Panc1 (cell line): ENCODE measurements around the gene OSBPL9. TPM values are rescaled to one million over a fixed set of nuclear protein-coding genes. Genes with fewer than 3 reads are reported as not detected.

ENCODE experiments used
- ATAC-seq: fragments of 200-7000 bp; cut with Tn5 transposase; 2 replicates; pipeline ENCODE4 v1.9.1; 2020; ENCODE audit warnings: mild to moderate bottlenecking, moderate library complexity
- BruUV-seq: library from RNA; stranded (reverse); fragments of 400-500 nt; replicated peaks from 2 replicates; lab custom pipeline; 2021; lab: Mats Ljungman, UMichigan
- CTCF ChIA-PET: fragments of 300-600 bp; sonication (Branson Sonifier 250); formaldehyde crosslinking; loops from one replicate; lab custom pipeline; 2022; ENCODE audit warnings: antibody characterized with exemption; lab: Charles Lee
- POLR2A ChIA-PET: fragments of 300-600 bp; sonication (Branson Sonifier 250); formaldehyde crosslinking; loops from one replicate; lab custom pipeline; 2022; ENCODE audit warnings: antibody characterized with exemption; lab: Charles Lee
- DNase-seq: peaks from one replicate; pipeline ENCODE4 v3.0.0-alpha.2; 2010; ENCODE audit warnings: low read depth, low spot score
- H3K27ac ChIP-seq: 2 replicates; pipeline ENCODE4 v1.5.1; 2011; ENCODE audit warnings: mild to moderate bottlenecking, low read length, inconsistent platforms
- H3K27me3 ChIP-seq: fragments of 200-500 bp; sonication (Bioruptor generic); 2 replicates; pipeline ENCODE4 v1.6.0; 2014; ENCODE audit warnings: low read length, inconsistent platforms; ENCODE audit not compliant: control insufficient read depth, insufficient read depth
- H3K36me3 ChIP-seq: fragments of 200-500 bp; sonication (Bioruptor generic); 2 replicates; pipeline ENCODE4 v1.5.1; 2014; ENCODE audit warnings: inconsistent platforms, mild to moderate bottlenecking, low read length, moderate library complexity; ENCODE audit not compliant: control insufficient read depth, insufficient read depth
- H3K4me1 ChIP-seq: 2 replicates; pipeline ENCODE4 v1.5.1; 2011; ENCODE audit warnings: inconsistent platforms, mild to moderate bottlenecking, low read length, moderate library complexity; ENCODE audit not compliant: control insufficient read depth, insufficient read depth
- H3K4me3 ChIP-seq, 2 experiments: 2 replicates each; pipeline ENCODE4 v1.5.1; 2011 to 2012; ENCODE audit warnings: low read depth in 2 of 2, low read length in 2 of 2, mild to moderate bottlenecking in 2 of 2, inconsistent platforms in 1 of 2, moderate library complexity in 1 of 2
- H3K9me3 ChIP-seq: fragments of 200-500 bp; sonication (Bioruptor generic); 2 replicates; pipeline ENCODE4 v1.5.1; 2014; ENCODE audit warnings: low read depth, mild to moderate bottlenecking, inconsistent platforms, low read length, moderate library complexity; ENCODE audit not compliant: control insufficient read depth, insufficient read depth
- POLR2AphosphoS5 ChIP-seq: IDR thresholded peaks from 2 replicates; pipeline ENCODE4 v1.6.1; 2012; ENCODE audit warnings: mild to moderate bottlenecking, low read depth, low read length, moderate library complexity
- SIN3A ChIP-seq: IDR thresholded peaks from 2 replicates; pipeline ENCODE4 v1.6.1; 2012; ENCODE audit warnings: low read depth, mild to moderate bottlenecking, low read length, moderate library complexity, borderline replicate concordance; ENCODE audit not compliant: insufficient read depth
- TCF7L2 ChIP-seq: IDR thresholded peaks from 2 replicates; pipeline ENCODE4 v1.6.1; 2011; ENCODE audit warnings: mild to moderate bottlenecking, low read depth, low read length, inconsistent platforms
- in situ Hi-C: cut with HindIII; loops from 2 replicates; pipeline ENCODE4 v1.10.0; 2016; ENCODE audit warnings: low sequenced_read_pairs, low pct_unique_long_range_greater_than_20kb
- intact Hi-C: fragments of 100-400 bp; cut with micrococcal nuclease; formaldehyde crosslinking; loops from one replicate; pipeline ENCODE4 v1.10.0; 2022; ENCODE audit not compliant: unreplicated experiment
- total RNA-seq: library from RNA; stranded (reverse); gene quantifications from one replicate; pipeline ENCODE4 v1.2.1, GENCODE V29; 2021; ENCODE audit not compliant: unreplicated experiment
- TF ChIP-seq, protein P1 (sequence below): fragments of 450-650 bp; IDR thresholded peaks from 2 replicates; pipeline ENCODE4 v1.5.1; 2017; ENCODE audit warnings: mild to moderate bottlenecking
- TF ChIP-seq, protein P2 (sequence below), 2 experiments: IDR thresholded peaks; 2 replicates each; pipeline ENCODE4 v1.6.1; 2011 to 2012; ENCODE audit warnings: low read depth in 2 of 2, control low read depth in 1 of 2, low read length in 1 of 2, mild to moderate bottlenecking in 1 of 2, moderate library complexity in 1 of 2; ENCODE audit not compliant: insufficient read depth in 1 of 2

Gene OSBPL9
- total RNA-seq, 1 experiment from 2014 or later, result 85.5 TPM

DNA sequence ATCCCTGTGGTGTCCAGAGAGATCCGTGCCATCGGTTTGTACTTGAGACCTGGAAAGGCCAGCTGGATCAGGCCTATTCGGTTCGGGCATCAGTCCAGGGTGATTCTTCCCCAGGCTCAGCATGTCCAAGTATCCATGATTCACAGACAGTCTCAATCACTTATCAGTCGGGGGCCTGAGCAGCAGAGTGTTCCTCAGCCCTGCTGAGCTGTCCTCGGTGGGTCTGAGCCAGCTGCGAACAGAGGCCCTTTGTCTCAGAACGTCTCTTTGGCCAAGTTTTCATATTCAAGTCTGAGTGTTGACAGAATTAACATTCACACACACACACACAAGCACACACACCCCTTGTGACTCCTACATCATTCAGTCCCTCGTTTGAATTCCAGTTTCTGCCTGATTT, 33.4 kb upstream of the OSBPL9 start:
- in situ Hi-C loops, result no loop called here
- peak; percentile 78 for ATAC-seq
- no peak for TF ChIP-seq SIN3A
- TF ChIP-seq TCF7L2, result no peak
- TF ChIP-seq, protein P1, sequence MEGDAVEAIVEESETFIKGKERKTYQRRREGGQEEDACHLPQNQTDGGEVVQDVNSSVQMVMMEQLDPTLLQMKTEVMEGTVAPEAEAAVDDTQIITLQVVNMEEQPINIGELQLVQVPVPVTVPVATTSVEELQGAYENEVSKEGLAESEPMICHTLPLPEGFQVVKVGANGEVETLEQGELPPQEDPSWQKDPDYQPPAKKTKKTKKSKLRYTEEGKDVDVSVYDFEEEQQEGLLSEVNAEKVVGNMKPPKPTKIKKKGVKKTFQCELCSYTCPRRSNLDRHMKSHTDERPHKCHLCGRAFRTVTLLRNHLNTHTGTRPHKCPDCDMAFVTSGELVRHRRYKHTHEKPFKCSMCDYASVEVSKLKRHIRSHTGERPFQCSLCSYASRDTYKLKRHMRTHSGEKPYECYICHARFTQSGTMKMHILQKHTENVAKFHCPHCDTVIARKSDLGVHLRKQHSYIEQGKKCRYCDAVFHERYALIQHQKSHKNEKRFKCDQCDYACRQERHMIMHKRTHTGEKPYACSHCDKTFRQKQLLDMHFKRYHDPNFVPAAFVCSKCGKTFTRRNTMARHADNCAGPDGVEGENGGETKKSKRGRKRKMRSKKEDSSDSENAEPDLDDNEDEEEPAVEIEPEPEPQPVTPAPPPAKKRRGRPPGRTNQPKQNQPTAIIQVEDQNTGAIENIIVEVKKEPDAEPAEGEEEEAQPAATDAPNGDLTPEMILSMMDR, result no peak
- no peak for TF ChIP-seq POLR2AphosphoS5
- TF ChIP-seq, protein P2, sequence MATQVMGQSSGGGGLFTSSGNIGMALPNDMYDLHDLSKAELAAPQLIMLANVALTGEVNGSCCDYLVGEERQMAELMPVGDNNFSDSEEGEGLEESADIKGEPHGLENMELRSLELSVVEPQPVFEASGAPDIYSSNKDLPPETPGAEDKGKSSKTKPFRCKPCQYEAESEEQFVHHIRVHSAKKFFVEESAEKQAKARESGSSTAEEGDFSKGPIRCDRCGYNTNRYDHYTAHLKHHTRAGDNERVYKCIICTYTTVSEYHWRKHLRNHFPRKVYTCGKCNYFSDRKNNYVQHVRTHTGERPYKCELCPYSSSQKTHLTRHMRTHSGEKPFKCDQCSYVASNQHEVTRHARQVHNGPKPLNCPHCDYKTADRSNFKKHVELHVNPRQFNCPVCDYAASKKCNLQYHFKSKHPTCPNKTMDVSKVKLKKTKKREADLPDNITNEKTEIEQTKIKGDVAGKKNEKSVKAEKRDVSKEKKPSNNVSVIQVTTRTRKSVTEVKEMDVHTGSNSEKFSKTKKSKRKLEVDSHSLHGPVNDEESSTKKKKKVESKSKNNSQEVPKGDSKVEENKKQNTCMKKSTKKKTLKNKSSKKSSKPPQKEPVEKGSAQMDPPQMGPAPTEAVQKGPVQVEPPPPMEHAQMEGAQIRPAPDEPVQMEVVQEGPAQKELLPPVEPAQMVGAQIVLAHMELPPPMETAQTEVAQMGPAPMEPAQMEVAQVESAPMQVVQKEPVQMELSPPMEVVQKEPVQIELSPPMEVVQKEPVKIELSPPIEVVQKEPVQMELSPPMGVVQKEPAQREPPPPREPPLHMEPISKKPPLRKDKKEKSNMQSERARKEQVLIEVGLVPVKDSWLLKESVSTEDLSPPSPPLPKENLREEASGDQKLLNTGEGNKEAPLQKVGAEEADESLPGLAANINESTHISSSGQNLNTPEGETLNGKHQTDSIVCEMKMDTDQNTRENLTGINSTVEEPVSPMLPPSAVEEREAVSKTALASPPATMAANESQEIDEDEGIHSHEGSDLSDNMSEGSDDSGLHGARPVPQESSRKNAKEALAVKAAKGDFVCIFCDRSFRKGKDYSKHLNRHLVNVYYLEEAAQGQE (IDR thresholded peaks at IDR 0.05; ENCODE audit: insufficient read depth in 1 of 2, low read depth in 2 of 2, low read length in 1 of 2), result no peak
- ChIA-PET POLR2A (no interaction called here), CTCF (no interaction called here)
- Histone ChIP-seq H3K27ac (peak overlapping the region; percentile 60), H3K27me3 (no peaks in the 10 kb centered on the region), H3K36me3 (no peaks in the 10 kb centered on the region), H3K9me3 (no peaks in the 10 kb centered on the region), H3K4me1 (peaks cover 22% of the 10 kb centered on the region), H3K4me3 (no peak overlapping the region)
- no peak for DNase-seq
- no TSS peak for BruUV-seq
- intact Hi-C loops, result no loop called here

DNA sequence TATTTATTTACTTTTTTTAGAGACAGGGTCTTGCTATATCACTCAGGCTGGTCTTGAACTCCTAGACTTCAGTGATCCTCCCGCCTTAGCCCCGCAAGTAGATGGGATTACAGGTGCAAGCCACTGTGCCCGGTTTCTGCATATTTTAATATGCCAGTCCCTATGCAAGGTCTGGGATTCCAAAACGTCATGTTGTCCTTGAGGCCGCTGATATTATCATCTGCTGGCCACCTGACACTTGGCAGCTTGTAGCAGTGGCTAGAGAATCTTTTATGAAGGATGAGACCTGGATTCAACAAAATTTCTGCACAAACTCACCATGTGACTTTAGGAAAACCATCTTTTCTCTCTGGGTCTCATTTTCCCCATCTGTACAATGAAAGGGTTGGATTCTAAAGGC, 32.9 kb upstream of the OSBPL9 start:
- no peaks in the 10 kb centered on the region for H3K27me3 ChIP-seq
- TF ChIP-seq POLR2AphosphoS5 (no peak), SIN3A (no peak), TCF7L2 (no peak)
- TF ChIP-seq, protein P1, result no peak
- TF ChIP-seq, protein P2 (IDR thresholded peaks at IDR 0.05; ENCODE audit: insufficient read depth in 1 of 2, low read depth in 2 of 2, low read length in 1 of 2), result no peak
- peaks cover 17% of the 10 kb centered on the region for H3K4me1 ChIP-seq
- ChIA-PET POLR2A (no interaction called here), CTCF (no interaction called here)
- H3K36me3 ChIP-seq, result no peaks in the 10 kb centered on the region
- no peak overlapping the region for H3K4me3 ChIP-seq
- intact Hi-C loops (no loop called here), in situ Hi-C loops (no loop called here)
- ATAC-seq (no peak), DNase-seq (no peak)
- H3K27ac ChIP-seq, result peak overlapping the region; percentile 60
- no peaks in the 10 kb centered on the region for H3K9me3 ChIP-seq
- BruUV-seq, result no TSS peak
